ENCODE results near the gene CCT3. TPM values are rescaled to one million over a fixed set of nuclear protein-coding genes. Genes with fewer than 3 reads are reported as not detected.
"Not testable (repeated sequence)": the region's sequence is repeated elsewhere in the genome, so short reads cannot be mapped to it uniquely, and the experiment has no call there.

Gene CCT3
- total RNA-seq, 4 donors from 2014 or later, result 187 to 277 (median 213) TPM

DNA sequence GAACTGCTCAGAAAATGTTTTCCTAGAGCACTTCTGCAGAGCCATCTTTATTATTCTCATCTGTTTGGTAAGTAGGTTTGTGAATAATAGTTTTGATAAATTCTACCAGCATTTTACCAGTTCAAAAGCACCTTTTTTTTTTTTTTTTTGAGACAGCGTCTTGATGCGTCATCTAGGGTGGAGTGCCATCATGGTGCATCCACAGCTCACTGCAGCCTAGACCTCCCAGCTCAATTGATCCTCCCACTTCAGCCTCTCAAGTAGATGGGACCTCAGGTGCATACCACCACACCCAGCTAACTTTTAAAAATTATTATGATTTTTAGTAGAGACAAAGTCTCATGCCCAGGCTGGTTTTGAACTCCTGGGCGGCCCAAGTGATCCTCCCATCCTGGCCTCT is 21.2 kb upstream of the CCT3 start:
- no peak for TF ChIP-seq CTCF (IDR thresholded peaks at IDR 0.05)
- ATAC-seq (ENCODE audit: low FRiP score), result no peak
- DNase-seq (ENCODE audit: low spot score), result no peak

GRCh38 chr1:156358641-156359040 is 20.5 kb upstream of the CCT3 start:
- no peak for TF ChIP-seq CTCF (IDR thresholded peaks at IDR 0.05)
- no peak for DNase-seq (ENCODE audit: low spot score)
- no peak for ATAC-seq (ENCODE audit: low FRiP score)

- DNase-seq (ENCODE audit: low spot score) (no peak), ATAC-seq (ENCODE audit: low FRiP score) (no peak)
- TF ChIP-seq CTCF (IDR thresholded peaks at IDR 0.05), result no peak
These were observed 19.9 kb upstream of the CCT3 start for GRCh38 chr1:156357977-156358376.

DNA sequence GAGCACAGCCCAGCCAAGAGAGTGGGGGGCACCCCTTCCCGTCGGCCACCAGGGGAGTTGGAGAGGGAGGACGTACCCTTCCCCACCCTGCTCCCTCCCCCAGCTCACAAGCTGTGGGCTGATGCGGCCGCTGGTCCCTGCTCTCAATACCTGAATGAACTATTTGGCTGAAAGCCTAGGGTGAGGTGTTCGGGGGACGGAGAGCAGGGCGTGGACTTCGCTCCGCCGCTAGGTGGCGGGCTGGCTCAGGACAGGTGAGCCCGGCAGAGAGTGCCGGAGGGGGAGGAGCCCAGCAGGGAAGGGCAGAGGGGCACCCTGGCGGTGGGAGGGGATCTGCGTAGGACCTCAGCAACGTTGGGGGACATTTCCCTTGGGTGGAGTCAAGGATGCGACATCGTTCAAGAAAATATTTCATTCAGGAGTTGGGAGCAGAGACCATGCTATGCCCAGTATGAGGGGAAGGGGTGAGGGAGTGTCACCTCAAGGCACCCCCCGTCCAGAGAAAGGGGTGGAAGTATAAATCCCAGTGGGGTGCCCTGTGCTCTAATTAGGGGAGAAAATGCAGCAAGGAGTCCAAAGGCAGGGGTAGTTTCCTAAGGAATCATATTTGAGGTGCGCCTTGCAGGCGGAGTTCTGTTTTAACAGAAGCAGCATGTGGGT is 18.9 kb upstream of the CCT3 start:
- DNase-seq (ENCODE audit: low spot score) (no peak), ATAC-seq (ENCODE audit: low FRiP score) (no peak)
- no peak for TF ChIP-seq CTCF (IDR thresholded peaks at IDR 0.05)

GRCh38 chr1:156356262-156356874 is 18.3 kb upstream of the CCT3 start:
- no peak for TF ChIP-seq CTCF (IDR thresholded peaks at IDR 0.05)
- DNase-seq (ENCODE audit: low spot score), result no peak
- ATAC-seq (ENCODE audit: low FRiP score), result no peak

- not testable (repeated sequence) for ATAC-seq (ENCODE audit: low FRiP score); DNase-seq (ENCODE audit: low spot score)
These were observed 14.4 kb upstream of the CCT3 start for GRCh38 chr1:156352481-156352880.

DNA sequence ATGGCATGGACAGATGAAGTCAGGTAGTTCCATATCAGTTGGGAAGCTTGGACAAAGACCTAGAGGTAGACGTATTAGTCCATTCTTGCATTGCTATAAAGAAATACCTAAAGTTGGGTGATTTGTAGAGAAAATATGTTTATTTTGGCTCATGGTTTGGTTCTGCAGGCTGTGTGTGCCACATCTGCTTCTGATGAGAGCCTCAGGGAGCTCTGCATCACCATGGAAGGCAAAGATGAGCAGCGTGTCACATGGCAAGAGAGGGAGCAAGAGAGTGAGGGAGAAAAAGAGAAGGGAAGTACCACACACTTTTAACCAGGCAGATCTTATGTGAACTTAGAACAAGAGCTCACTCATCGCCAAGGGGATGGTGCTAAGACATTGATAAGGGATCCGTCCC is 9.2 kb upstream of the CCT3 start:
- TF ChIP-seq CTCF (IDR thresholded peaks at IDR 0.05), result no peak
- no peak for ATAC-seq (ENCODE audit: low FRiP score)
- no peak for DNase-seq (ENCODE audit: low spot score)
